HepG2 (cell line): Measurements from ENCODE around the gene PSD. TPM values are rescaled to one million over a fixed set of nuclear protein-coding genes. Genes with fewer than 3 reads are reported as not detected.

Source experiments
- ATAC-seq: fragments of 200-7000 bp; cut with Tn5 transposase; 3 replicates; pipeline ENCODE4 v1.9.1; 2020; ENCODE audit warnings: mild to moderate bottlenecking, moderate library complexity
- BruUV-seq: library from RNA; stranded (reverse); fragments of 400-500 nt; replicated peaks from 2 replicates; lab custom pipeline; 2021; lab: Mats Ljungman, UMichigan
- CTCF ChIA-PET: fragments of 300-600 bp; formaldehyde crosslinking; extraction: SDS; loops from one replicate; lab custom pipeline; 2021; ENCODE audit warnings: low total read pairs, inconsistent platforms, low intra/inter-chr PET ratio; lab: Yijun Ruan, JAX
- POLR2A ChIA-PET: fragments of 350-600 bp; sonication (Branson Sonifier 250); formaldehyde crosslinking; loops from one replicate; lab custom pipeline; 2020; ENCODE audit warnings: antibody characterized with exemption, inconsistent platforms; lab: Yijun Ruan, JAX
- DNase-seq: peaks from one replicate; pipeline ENCODE4 v3.0.0-alpha.2; 2015; ENCODE audit warnings: low spot score
- FAIRE-seq: peaks from 3 replicates; lab custom pipeline; 2011; peaks lifted over from hg19 to GRCh38; lab: Jason Lieb, UNC
- H2AFZ ChIP-seq: one replicate; pipeline ENCODE4 v1.6.1; 2011; ENCODE audit warnings: low read length, inconsistent platforms
- H3K27ac ChIP-seq: fragments of 300-600 bp; 3 replicates; pipeline ENCODE4 v1.8.0; 2011; ENCODE audit warnings: mixed run types, mild to moderate bottlenecking, mixed read lengths, low read length, inconsistent platforms; ENCODE audit not compliant: insufficient read depth; ENCODE audit errors: extremely low read length
- H3K27me3 ChIP-seq, 2 experiments: fragments of 200-600 bp in 1 of 2; 2 replicates in 1 of 2; 3 replicates in 1 of 2; pipeline versions ENCODE4 v1.6.0 to v1.8.0; 2011; ENCODE audit warnings: low read length in 2 of 2, mild to moderate bottlenecking in 2 of 2, moderate library complexity in 2 of 2, inconsistent platforms in 1 of 2; ENCODE audit not compliant: insufficient read depth in 2 of 2, control insufficient read depth in 1 of 2
- H3K36me3 ChIP-seq, 2 experiments: fragments of 200-600 bp in 1 of 2; replicated peaks in 1 of 2; 2 replicates in 1 of 2; 3 replicates in 1 of 2; pipeline versions ENCODE4 v1.5.1 to v1.8.0; 2011; ENCODE audit warnings: low read length in 2 of 2, inconsistent platforms in 1 of 2; ENCODE audit not compliant: insufficient read depth in 2 of 2, control insufficient read depth in 1 of 2
- H3K4me1 ChIP-seq: 2 replicates; pipeline ENCODE4 v1.5.1; 2012; ENCODE audit warnings: low read length, inconsistent platforms; ENCODE audit not compliant: insufficient read depth
- H3K4me2 ChIP-seq: 2 replicates; pipeline ENCODE4 v1.6.0; 2011; ENCODE audit warnings: low read depth, low read length, inconsistent platforms
- H3K4me3 ChIP-seq, 3 experiments: fragments of 200-600 bp in 1 of 3; sonication (generic), shearing (Covaris generic) in 1 of 3; replicated peaks in 1 of 3; 2 replicates each; pipeline ENCODE4 v1.5.1; 2011 to 2016; ENCODE audit warnings: low read length in 3 of 3, inconsistent platforms in 2 of 3, low read depth in 2 of 3, mild to moderate bottlenecking in 2 of 3, control low read depth in 1 of 3, mixed read lengths in 1 of 3; ENCODE audit not compliant: insufficient read depth in 1 of 3
- H3K79me2 ChIP-seq: one replicate; pipeline ENCODE4 v1.6.1; 2011; ENCODE audit warnings: low read length, inconsistent platforms; ENCODE audit not compliant: insufficient read depth
- H3K9ac ChIP-seq: 2 replicates; pipeline ENCODE4 v1.6.0; 2011; ENCODE audit warnings: mild to moderate bottlenecking, low read depth, low read length, inconsistent platforms; ENCODE audit not compliant: insufficient read depth
- H3K9me3 ChIP-seq: 2 replicates; pipeline ENCODE4 v1.5.1; 2012; ENCODE audit warnings: mild to moderate bottlenecking, low read length
- H4K20me1 ChIP-seq: 2 replicates; pipeline ENCODE4 v1.6.0; 2011; ENCODE audit warnings: inconsistent platforms, mild to moderate bottlenecking, low read length, moderate library complexity; ENCODE audit not compliant: insufficient read depth
- AGO2 ChIP-seq: fragments of 200-400 bp; formaldehyde crosslinking; optimal IDR thresholded peaks from 2 replicates; pipeline ENCODE3; 2017; ENCODE audit warnings: mild to moderate bottlenecking, low read depth, low read length, moderate library complexity
- ARHGAP35 ChIP-seq: sonication (generic); formaldehyde crosslinking; IDR thresholded peaks from 2 replicates; pipeline ENCODE4 v1.9.0; 2022; ENCODE audit warnings: mild to moderate bottlenecking, inconsistent platforms, moderate library complexity, missing genetic modification reagents, borderline replicate concordance
- FLYWCH1 ChIP-seq: sonication (generic); formaldehyde crosslinking; IDR thresholded peaks from 2 replicates; pipeline ENCODE4 v1.8.1; 2023; ENCODE audit warnings: mild to moderate bottlenecking, missing genetic modification reagents
- GLI4 ChIP-seq: sonication (generic); formaldehyde crosslinking; IDR thresholded peaks from 2 replicates; pipeline ENCODE4 v1.5.1; 2020; ENCODE audit warnings: missing genetic modification reagents, mild to moderate bottlenecking, moderate library complexity, borderline replicate concordance
- MAF1 ChIP-seq: sonication (generic); formaldehyde crosslinking; IDR thresholded peaks from 2 replicates; pipeline ENCODE4 v1.5.0; 2020; ENCODE audit warnings: missing genetic modification reagents, borderline replicate concordance
- NR1H2 ChIP-seq: sonication (generic); formaldehyde crosslinking; IDR thresholded peaks from 2 replicates; pipeline ENCODE4 v1.8.1; 2022; ENCODE audit warnings: low read depth, missing genetic modification reagents, borderline replicate concordance
- RBM39 ChIP-seq: fragments of 200-400 bp; formaldehyde crosslinking; IDR thresholded peaks from one replicate; pipeline ENCODE4 v1.6.1; 2018; ENCODE audit warnings: antibody characterized with exemption, mild to moderate bottlenecking, low read depth, low read length; ENCODE audit not compliant: poor library complexity, severe bottlenecking
- ZNF142 ChIP-seq: sonication (generic); formaldehyde crosslinking; IDR thresholded peaks from 2 replicates; pipeline ENCODE4 v1.4.0; 2020; ENCODE audit warnings: missing genetic modification reagents
- ZNF343 ChIP-seq: sonication (generic); formaldehyde crosslinking; IDR thresholded peaks from 2 replicates; pipeline ENCODE4 v1.4.0; 2020; ENCODE audit warnings: mild to moderate bottlenecking, missing genetic modification reagents
- ZNF460 ChIP-seq: sonication (generic); formaldehyde crosslinking; IDR thresholded peaks from 2 replicates; pipeline ENCODE4 v1.5.1; 2020; ENCODE audit warnings: missing genetic modification reagents, mild to moderate bottlenecking, borderline replicate concordance
- ZNF629 ChIP-seq: sonication (generic); formaldehyde crosslinking; conservative IDR thresholded peaks from 2 replicates; pipeline ENCODE4 v1.5.0; 2020; ENCODE audit warnings: missing genetic modification reagents
- WGBS: methylation state at CpG from one replicate; pipeline ENCODE4 v1.1.6; 2017; ENCODE audit warnings: low lambda C conversion rate; 5-methylcytosine and 5-hydroxymethylcytosine counted together
- in situ Hi-C: cut with HindIII; loops from 2 replicates; pipeline ENCODE4 v1.10.0; 2017; ENCODE audit warnings: low pct_unique_long_range_greater_than_20kb; ENCODE audit not compliant: extremely low pct_ligation_motif_present
- intact Hi-C: fragments of 100-400 bp; cut with micrococcal nuclease; formaldehyde crosslinking; loops from one replicate; pipeline ENCODE4 v1.10.0; 2022; ENCODE audit not compliant: unreplicated experiment
- polyA plus RNA-seq, 8 experiments: library from polyadenylated mRNA; depleted of rRNA in 3 of 8; stranded (reverse) in 7 of 8; unstranded in 1 of 8; fragments of >200 nt; fragmentation: Illumina TruSeq in 4 of 8; extraction: Trizol in 4 of 8; gene quantifications; 2 replicates each; pipeline versions ENCODE4 v1.2.1 to v1.2.3, GENCODE V29; 2011 to 2016; ENCODE audit warnings: low read depth in 4 of 8, missing spikeins in 1 of 8, mixed read lengths in 1 of 8; ENCODE audit not compliant: insufficient read depth in 1 of 8
- total RNA-seq, 5 experiments: library from RNA; depleted of rRNA; stranded (reverse); fragments of >200 nt; fragmentation: Illumina TruSeq; extraction: Trizol; gene quantifications; 2 replicates each; pipeline ENCODE4 v1.2.3, GENCODE V29; 2016; ENCODE audit warnings: low read depth in 1 of 5

The PSD gene
- total and polyA plus RNA-seq, 2 of the 13 experiments (the other 11 are each of a cell fraction or from before 2014, with no cell fraction given), result 0.35 to 0.58 TPM

GRCh38 chr10:102403115-102403514 is 15.5 kb downstream of the PSD start:
- FAIRE-seq, result no peak
- DNase-seq, result no peak
- in situ Hi-C loops, result loop anchor here (10.0 kb wide), 1 partner anchor 72 kb away; no protein-coding TSS in a partner anchor
- Histone ChIP-seq H3K4me2 (no peak overlapping the region), H3K9me3 (no peaks in the 10 kb centered on the region), H3K36me3 (peaks cover 0 to 4% of the 10 kb centered on the region in 2 experiments; a peak in 1 of 5 replicates), H3K9ac (no peak overlapping the region), H4K20me1 (no peaks in the 10 kb centered on the region), H3K27ac (no peak overlapping the region), H3K4me3 (no peak overlapping the region)
- no TSS peak for BruUV-seq
- ATAC-seq, result no peak
- TF ChIP-seq GLI4 (CRISPR knock-in tag), result no peak
- peak; percentile 18 for TF ChIP-seq AGO2
- TF ChIP-seq FLYWCH1 (CRISPR knock-in tag), result no peak
- no peak for TF ChIP-seq ZNF343
- no peak for TF ChIP-seq ARHGAP35 (CRISPR knock-in tag)
- TF ChIP-seq NR1H2, result no peak
- TF ChIP-seq, all 625 proteins: peak for 1
- intact Hi-C loops, result no loop called here
- ChIA-PET CTCF (interaction anchor here (1.9 kb wide), 1 partner anchor 10 kb away, joined by 4 read pairs; no protein-coding TSS in a partner anchor), POLR2A (interaction anchor here (0.7 to 1.7 kb wide), 4 partner anchors 7 to 29 kb away, joined by 3 to 5 read pairs (median 3); partner anchors contain the start of genes CUEDC2 and NFKB2)
- Histone ChIP-seq H2AFZ (no peak overlapping the region), H3K4me1 (peaks cover 20% of the 10 kb centered on the region), H3K27me3 (peaks cover 6 to 17% of the 10 kb centered on the region in 2 experiments), H3K79me2 (no peaks in the 10 kb centered on the region)
- WGBS, result no CpG with 5 or more reads among the region's 13 CpGs

- 80% methylated on average over 5 of the region's 5 CpGs for WGBS
- BruUV-seq, result no TSS peak
- H3K9ac ChIP-seq, result no peak overlapping the region
- H3K36me3 ChIP-seq, result peaks cover 0 to 4% of the 10 kb centered on the region in 2 experiments; a peak in 1 of 5 replicates
- ChIA-PET CTCF (interaction anchor here (1.9 kb wide), 1 partner anchor 9 kb away, joined by 4 read pairs; no protein-coding TSS in a partner anchor), POLR2A (interaction anchor here (1.7 kb wide), 1 partner anchor 30 kb away, joined by 3 read pairs; the partner anchor contains the start of gene CUEDC2)
- in situ Hi-C loops (loop anchor here (10.0 kb wide), 1 partner anchor 72 kb away; no protein-coding TSS in a partner anchor), intact Hi-C loops (no loop called here)
- ATAC-seq (no peak), FAIRE-seq (no peak), DNase-seq (no peak)
- no peak overlapping the region for H3K4me2 ChIP-seq
- H3K79me2 ChIP-seq, result no peaks in the 10 kb centered on the region
- no peaks in the 10 kb centered on the region for H4K20me1 ChIP-seq
- no peak overlapping the region for H3K4me3 ChIP-seq
- H3K27me3 ChIP-seq, result peaks cover 3 to 11% of the 10 kb centered on the region in 2 experiments; a peak in 4 of 5 replicates
- no peak overlapping the region for H3K27ac ChIP-seq
- no peak overlapping the region for H2AFZ ChIP-seq
- H3K9me3 ChIP-seq, result no peaks in the 10 kb centered on the region
- H3K4me1 ChIP-seq, result peaks cover 18% of the 10 kb centered on the region
- TF ChIP-seq ZNF629 (CRISPR knock-in tag) (no peak), ZNF460 (CRISPR knock-in tag) (no peak), NR1H2 (no peak), RBM39 (no peak), MAF1 (CRISPR knock-in tag) (no peak), ZNF142 (CRISPR knock-in tag) (no peak)
Measured at GRCh38 chr10:102402512-102402896, 16.1 kb downstream of the PSD start.
